Trophoblast cell (in vitro differentiated cells and primary cell): Measurements from ENCODE around the gene MBP.

ENCODE experiments used
- DNase-seq, 2 donors: peaks; one replicate each; pipeline ENCODE4 v3.0.0-alpha.2; 2016
- H2AFZ ChIP-seq: 2 replicates; pipeline ENCODE4 v1.6.1; 2013; ENCODE audit warnings: low read length, moderate library complexity, mild to moderate bottlenecking; ENCODE audit not compliant: insufficient read depth, poor library complexity
- H2AK5ac ChIP-seq: 2 replicates; pipeline ENCODE4 v1.6.1; 2013; ENCODE audit warnings: mild to moderate bottlenecking, low read length
- H2BK120ac ChIP-seq: 2 replicates; pipeline ENCODE4 v1.6.1; 2013; ENCODE audit warnings: low read length, mild to moderate bottlenecking, moderate library complexity; ENCODE audit not compliant: insufficient read depth, poor library complexity
- H2BK12ac ChIP-seq: 2 replicates; pipeline ENCODE4 v1.6.1; 2013; ENCODE audit warnings: mild to moderate bottlenecking, low read length, moderate library complexity
- H2BK5ac ChIP-seq: 2 replicates; pipeline ENCODE4 v1.6.1; 2013; ENCODE audit warnings: low read length, low read depth, moderate library complexity, mild to moderate bottlenecking; ENCODE audit not compliant: poor library complexity
- H3K14ac ChIP-seq: 2 replicates; pipeline ENCODE4 v1.6.1; 2013; ENCODE audit warnings: mild to moderate bottlenecking, low read length
- H3K18ac ChIP-seq: 2 replicates; pipeline ENCODE4 v1.6.1; 2013; ENCODE audit warnings: mild to moderate bottlenecking, low read length
- H3K23ac ChIP-seq: 2 replicates; pipeline ENCODE4 v1.6.1; 2013; ENCODE audit warnings: low read length
- H3K27ac ChIP-seq: 2 replicates; pipeline ENCODE4 v1.5.1; 2013; ENCODE audit warnings: low read depth, mild to moderate bottlenecking, inconsistent platforms, low read length, moderate library complexity
- H3K27me3 ChIP-seq: 2 replicates; pipeline ENCODE4 v1.6.1; 2013; ENCODE audit warnings: inconsistent platforms, mild to moderate bottlenecking, low read length, moderate library complexity; ENCODE audit not compliant: insufficient read depth
- H3K36me3 ChIP-seq, 2 experiments: 1 replicate in 1 of 2; 2 replicates in 1 of 2; pipeline ENCODE4 v1.6.1; 2013; ENCODE audit warnings: low read length in 2 of 2, mild to moderate bottlenecking in 2 of 2, moderate library complexity in 1 of 2; ENCODE audit not compliant: insufficient read depth in 2 of 2, control insufficient read depth in 1 of 2
- H3K4ac ChIP-seq: 2 replicates; pipeline ENCODE4 v1.6.1; 2013; ENCODE audit warnings: low read depth, mild to moderate bottlenecking, low read length, moderate library complexity
- H3K4me1 ChIP-seq, 2 experiments: 1 replicate in 1 of 2; 2 replicates in 1 of 2; pipeline ENCODE4 v1.6.1; 2013; ENCODE audit warnings: low read length in 2 of 2, mild to moderate bottlenecking in 2 of 2, moderate library complexity in 1 of 2; ENCODE audit not compliant: insufficient read depth in 2 of 2, control insufficient read depth in 1 of 2
- H3K4me2 ChIP-seq: 2 replicates; pipeline ENCODE4 v1.6.1; 2013; ENCODE audit warnings: inconsistent platforms, mild to moderate bottlenecking, low read length, moderate library complexity
- H3K4me3 ChIP-seq: 2 replicates; pipeline ENCODE4 v1.5.1; 2013; ENCODE audit warnings: mild to moderate bottlenecking, low read depth, low read length, inconsistent platforms
- H3K79me1 ChIP-seq: one replicate; pipeline ENCODE4 v1.6.1; 2013; ENCODE audit warnings: low read length
- H3K79me2 ChIP-seq: 2 replicates; pipeline ENCODE4 v1.6.1; 2013; ENCODE audit warnings: low read length, mild to moderate bottlenecking; ENCODE audit not compliant: control insufficient read depth, insufficient read depth, poor library complexity
- H3K9ac ChIP-seq: 2 replicates; pipeline ENCODE4 v1.6.1; 2013; ENCODE audit warnings: mild to moderate bottlenecking, low read length
- H3K9me3 ChIP-seq: 2 replicates; pipeline ENCODE4 v1.6.1; 2013; ENCODE audit warnings: low read depth, mild to moderate bottlenecking, control low read depth, inconsistent platforms, low read length; ENCODE audit not compliant: insufficient read depth
- H4K12ac ChIP-seq: 2 replicates; pipeline ENCODE4 v1.6.1; 2013; ENCODE audit warnings: low read depth, mild to moderate bottlenecking, low read length, moderate library complexity
- H4K8ac ChIP-seq: 2 replicates; pipeline ENCODE4 v1.6.1; 2013; ENCODE audit warnings: low read depth, mild to moderate bottlenecking, low read length, moderate library complexity
- H4K91ac ChIP-seq: one replicate; pipeline ENCODE4 v1.6.1; 2013; ENCODE audit warnings: low read depth, mild to moderate bottlenecking, low read length, moderate library complexity
- WGBS: extraction: QIAGEN DNeasy Blood & Tissue Kit; methylation state at CpG from one replicate; pipeline ENCODE4 v1.1.7; 2013; ENCODE audit warnings: missing lambda C conversion rate; ENCODE audit not compliant: insufficient read length, insufficient coverage; ENCODE audit errors: extremely low coverage; 5-methylcytosine and 5-hydroxymethylcytosine counted together

MBP gene

GRCh38 chr18:77079954-77080682 is 52.5 kb downstream of the MBP start:
- Histone ChIP-seq H2AFZ (no peak overlapping the region), H2BK120ac (no peak overlapping the region), H3K36me3 (peaks cover 0 to 3% of the 10 kb centered on the region in 2 experiments), H2BK12ac (no peak overlapping the region), H4K12ac (no peak overlapping the region), H4K8ac (no peak overlapping the region), H3K9ac (no peak overlapping the region), H3K23ac (no peak overlapping the region), H3K9me3 (peaks cover 2% of the 10 kb centered on the region), H4K91ac (no peak overlapping the region), H3K4me2 (no peak overlapping the region), H3K18ac (no peak overlapping the region), H3K27me3 (no peaks in the 10 kb centered on the region), H3K79me1 (peaks cover 1% of the 10 kb centered on the region), H3K27ac (no peak overlapping the region), H2BK5ac (no peak overlapping the region), H3K4ac (no peak overlapping the region), H3K4me3 (no peak overlapping the region), H3K4me1 (peaks cover 2 to 9% of the 10 kb centered on the region in 2 experiments), H3K14ac (no peak overlapping the region), H2AK5ac (no peak overlapping the region), H3K79me2 (no peaks in the 10 kb centered on the region)
- DNase-seq = peak; percentile 72 to 92
- no CpG with 5 or more reads among the region's 12 CpGs for WGBS

GRCh38 chr18:77079088-77079487 is 53.5 kb downstream of the MBP start:
- H3K79me1 ChIP-seq = peaks cover 1% of the 10 kb centered on the region
- H2BK12ac ChIP-seq = no peak overlapping the region
- H2BK5ac ChIP-seq = no peak overlapping the region
- H3K27me3 ChIP-seq = no peaks in the 10 kb centered on the region
- H3K14ac ChIP-seq = no peak overlapping the region
- H3K9me3 ChIP-seq = peaks cover 2% of the 10 kb centered on the region
- no peak overlapping the region for H3K4ac ChIP-seq
- H4K91ac ChIP-seq = no peak overlapping the region
- H2BK120ac ChIP-seq = no peak overlapping the region
- DNase-seq = no peak
- no peak overlapping the region for H3K4me3 ChIP-seq
- WGBS = no CpG with 5 or more reads among the region's 6 CpGs
- H3K23ac ChIP-seq = no peak overlapping the region
- no peak overlapping the region for H3K18ac ChIP-seq
- H2AK5ac ChIP-seq = no peak overlapping the region
- H3K79me2 ChIP-seq = no peaks in the 10 kb centered on the region
- no peak overlapping the region for H3K27ac ChIP-seq
- no peak overlapping the region for H3K9ac ChIP-seq
- peaks cover 2 to 9% of the 10 kb centered on the region in 2 experiments for H3K4me1 ChIP-seq
- H4K8ac ChIP-seq = no peak overlapping the region
- no peak overlapping the region for H2AFZ ChIP-seq
- no peak overlapping the region for H4K12ac ChIP-seq
- no peak overlapping the region for H3K4me2 ChIP-seq
- peaks cover 0 to 3% of the 10 kb centered on the region in 2 experiments for H3K36me3 ChIP-seq

- no peak overlapping the region for H2BK5ac ChIP-seq
- peak in 1 of 2 donors; percentile 43 for DNase-seq
- no peaks in the 10 kb centered on the region for H3K79me2 ChIP-seq
- H3K9me3 ChIP-seq = peaks cover 2% of the 10 kb centered on the region
- H3K23ac ChIP-seq = no peak overlapping the region
- no peak overlapping the region for H3K9ac ChIP-seq
- no peaks in the 10 kb centered on the region for H3K27me3 ChIP-seq
- no peak overlapping the region for H3K4me2 ChIP-seq
- H3K4me1 ChIP-seq = peaks cover 2 to 9% of the 10 kb centered on the region in 2 experiments
- no peak overlapping the region for H2AK5ac ChIP-seq
- H2AFZ ChIP-seq = no peak overlapping the region
- WGBS = no CpG with 5 or more reads among the region's 5 CpGs
- no peak overlapping the region for H3K14ac ChIP-seq
- no peak overlapping the region for H3K18ac ChIP-seq
- peaks cover 1% of the 10 kb centered on the region for H3K79me1 ChIP-seq
- H3K4ac ChIP-seq = no peak overlapping the region
- H2BK12ac ChIP-seq = no peak overlapping the region
- no peak overlapping the region for H3K4me3 ChIP-seq
- H4K8ac ChIP-seq = no peak overlapping the region
- no peak overlapping the region for H4K12ac ChIP-seq
- H3K27ac ChIP-seq = no peak overlapping the region
- no peak overlapping the region for H4K91ac ChIP-seq
- peaks cover 0 to 3% of the 10 kb centered on the region in 2 experiments for H3K36me3 ChIP-seq
- H2BK120ac ChIP-seq = no peak overlapping the region
These were observed 53.9 kb downstream of the MBP start for GRCh38 chr18:77078690-77079070.

GRCh38 chr18:77077941-77078689 is 54.5 kb downstream of the MBP start:
- H4K8ac ChIP-seq = no peak overlapping the region
- H3K14ac ChIP-seq = no peak overlapping the region
- no peak overlapping the region for H3K4me3 ChIP-seq
- no peak overlapping the region for H4K91ac ChIP-seq
- no peak overlapping the region for H2BK120ac ChIP-seq
- peaks cover 2 to 9% of the 10 kb centered on the region in 2 experiments for H3K4me1 ChIP-seq
- WGBS = no CpG with 5 or more reads among the region's 16 CpGs
- DNase-seq = peak; percentile 41 to 76
- no peak overlapping the region for H2AK5ac ChIP-seq
- H4K12ac ChIP-seq = no peak overlapping the region
- no peak overlapping the region for H3K9ac ChIP-seq
- no peak overlapping the region for H3K4me2 ChIP-seq
- peaks cover 0 to 3% of the 10 kb centered on the region in 2 experiments for H3K36me3 ChIP-seq
- no peak overlapping the region for H2BK5ac ChIP-seq
- H3K79me2 ChIP-seq = no peaks in the 10 kb centered on the region
- peaks cover 2% of the 10 kb centered on the region for H3K9me3 ChIP-seq
- H3K23ac ChIP-seq = no peak overlapping the region
- H2AFZ ChIP-seq = no peak overlapping the region
- no peak overlapping the region for H3K18ac ChIP-seq
- H3K27ac ChIP-seq = no peak overlapping the region
- no peak overlapping the region for H2BK12ac ChIP-seq
- H3K79me1 ChIP-seq = peaks cover 1% of the 10 kb centered on the region
- no peaks in the 10 kb centered on the region for H3K27me3 ChIP-seq
- H3K4ac ChIP-seq = no peak overlapping the region
